Measurements from ENCODE around the gene PRSS50.

The PRSS50 gene

GRCh38 chr3:46725621-46726314, 8.1 kb upstream of the PRSS50 start:
- DNase-seq: peak; percentile 34

- DNase-seq: no peak
These were observed 6.8 kb upstream of the PRSS50 start for GRCh38 chr3:46724424-46724823.

GRCh38 chr3:46722443-46722842, 4.8 kb upstream of the PRSS50 start:
- DNase-seq: no peak

GRCh38 chr3:46721009-46721408, 3.3 kb upstream of the PRSS50 start:
- no peak for DNase-seq

GRCh38 chr3:46719735-46720271, 2.1 kb upstream of the PRSS50 start:
- no peak for DNase-seq

GRCh38 chr3:46719044-46719565, 1.4 kb upstream of the PRSS50 start:
- no peak for DNase-seq

GRCh38 chr3:46716461-46717441, 918 bp downstream of the PRSS50 start:
- no peak for DNase-seq

GRCh38 chr3:46715507-46716175, 2.0 kb downstream of the PRSS50 start:
- no peak for DNase-seq

GRCh38 chr3:46714728-46715506, 2.8 kb downstream of the PRSS50 start:
- no peak for DNase-seq

- DNase-seq: no peak
These were observed 3.6 kb downstream of the PRSS50 start for GRCh38 chr3:46713898-46714552.

- DNase-seq: no peak
These were observed 4.4 kb downstream of the PRSS50 start for GRCh38 chr3:46713050-46713897.

- DNase-seq: no peak
These were observed 5.2 kb downstream of the PRSS50 start for GRCh38 chr3:46712191-46713049.

- DNase-seq: no peak
These were observed 5.9 kb downstream of the PRSS50 start for GRCh38 chr3:46711760-46712159.

GRCh38 chr3:46711305-46711704, 6.4 kb downstream of the PRSS50 start:
- DNase-seq: no peak

GRCh38 chr3:46710671-46711295, 6.9 kb downstream of the PRSS50 start:
- no peak for DNase-seq

GRCh38 chr3:46710229-46710628, 7.4 kb downstream of the PRSS50 start:
- DNase-seq: no peak

GRCh38 chr3:46709721-46710120, 7.9 kb downstream of the PRSS50 start:
- DNase-seq: no peak

- no peak for DNase-seq
These were observed 8.5 kb downstream of the PRSS50 start for GRCh38 chr3:46709157-46709654.
